ENCODE results near the gene IRX1. TPM values are rescaled to one million over a fixed set of nuclear protein-coding genes. Genes with fewer than 3 reads are reported as not detected.

The IRX1 gene
- total and polyA plus RNA-seq, 9 donors: 0.29 to 9.6 (median 0.49) TPM

- H3K27ac ChIP-seq (ENCODE audit: low read length): no peak overlapping the region
- WGBS (ENCODE audit: insufficient coverage): 3% methylated on average over 16 of the region's 28 CpGs
- H3K4me3 ChIP-seq (ENCODE audit: low read length): no peak overlapping the region
Measured at GRCh38 chr5:3593771-3594509, 1.7 kb upstream of the IRX1 start.

GRCh38 chr5:3594510-3595005, 1.1 kb upstream of the IRX1 start:
- Histone ChIP-seq H3K36me3 (ENCODE audit: control insufficient read depth, insufficient read depth, low read length) (no peaks in the 10 kb centered on the region), H3K4me3 (ENCODE audit: low read length) (no peak overlapping the region), H3K27ac (ENCODE audit: low read length) (no peak overlapping the region), H3K9me3 (replicated peaks; ENCODE audit: control insufficient read depth, low read depth, low read length) (no peaks in the 10 kb centered on the region), H3K4me1 (ENCODE audit: control insufficient read depth, insufficient read depth, low read length) (peaks cover 15% of the 10 kb centered on the region), H3K27me3 (ENCODE audit: control insufficient read depth, insufficient read depth, low read length) (peaks cover 93% of the 10 kb centered on the region)
- DNase-seq: peak; percentile 28
- under 1% methylated on average over 47 of the region's 52 CpGs for WGBS (ENCODE audit: insufficient coverage)

More at GRCh38 chr5:3593771-3594509, 1.7 kb upstream of the IRX1 start:
- no peak for DNase-seq
- no peaks in the 10 kb centered on the region for H3K9me3 ChIP-seq (replicated peaks; ENCODE audit: control insufficient read depth, low read depth, low read length)
- H3K36me3 ChIP-seq (ENCODE audit: control insufficient read depth, insufficient read depth, low read length): no peaks in the 10 kb centered on the region
- peaks cover 15% of the 10 kb centered on the region for H3K4me1 ChIP-seq (ENCODE audit: control insufficient read depth, insufficient read depth, low read length)
- peaks cover 92% of the 10 kb centered on the region for H3K27me3 ChIP-seq (ENCODE audit: control insufficient read depth, insufficient read depth, low read length)

- Histone ChIP-seq H3K27ac (ENCODE audit: low read length) (no peak overlapping the region), H3K36me3 (ENCODE audit: control insufficient read depth, insufficient read depth, low read length) (no peaks in the 10 kb centered on the region), H3K27me3 (ENCODE audit: control insufficient read depth, insufficient read depth, low read length) (peaks cover 93% of the 10 kb centered on the region), H3K4me3 (ENCODE audit: low read length) (peak overlapping the region; percentile 2), H3K9me3 (replicated peaks; ENCODE audit: control insufficient read depth, low read depth, low read length) (no peaks in the 10 kb centered on the region), H3K4me1 (ENCODE audit: control insufficient read depth, insufficient read depth, low read length) (peaks cover 19% of the 10 kb centered on the region)
- 2% methylated on average over 59 of the region's 63 CpGs for WGBS (ENCODE audit: insufficient coverage)
- DNase-seq: no peak
Measured at GRCh38 chr5:3596261-3596825, 711 bp downstream of the IRX1 start.

- DNase-seq: no peak
- Histone ChIP-seq H3K9me3 (replicated peaks; ENCODE audit: control insufficient read depth, low read depth, low read length) (no peaks in the 10 kb centered on the region), H3K36me3 (ENCODE audit: control insufficient read depth, insufficient read depth, low read length) (no peaks in the 10 kb centered on the region), H3K27me3 (ENCODE audit: control insufficient read depth, insufficient read depth, low read length) (peaks cover 93% of the 10 kb centered on the region), H3K27ac (ENCODE audit: low read length) (no peak overlapping the region), H3K4me3 (ENCODE audit: low read length) (no peak overlapping the region), H3K4me1 (ENCODE audit: control insufficient read depth, insufficient read depth, low read length) (peaks cover 19% of the 10 kb centered on the region)
- WGBS (ENCODE audit: insufficient coverage): no CpG with 5 or more reads among the region's 7 CpGs
Measured at GRCh38 chr5:3596857-3597166, 1.2 kb downstream of the IRX1 start.

- peaks cover 25% of the 10 kb centered on the region for H3K4me1 ChIP-seq (ENCODE audit: control insufficient read depth, insufficient read depth, low read length)
- no peak overlapping the region for H3K27ac ChIP-seq (ENCODE audit: low read length)
- H3K4me3 ChIP-seq (ENCODE audit: low read length): no peak overlapping the region
- H3K9me3 ChIP-seq (replicated peaks; ENCODE audit: control insufficient read depth, low read depth, low read length): no peaks in the 10 kb centered on the region
- DNase-seq: no peak
- 11% methylated on average over 40 of the region's 42 CpGs for WGBS (ENCODE audit: insufficient coverage)
- no peaks in the 10 kb centered on the region for H3K36me3 ChIP-seq (ENCODE audit: control insufficient read depth, insufficient read depth, low read length)
- H3K27me3 ChIP-seq (ENCODE audit: control insufficient read depth, insufficient read depth, low read length): peaks cover 93% of the 10 kb centered on the region
Measured at GRCh38 chr5:3597167-3598007, 1.8 kb downstream of the IRX1 start.

- H3K4me3 ChIP-seq (ENCODE audit: low read length): no peak overlapping the region
- H3K27me3 ChIP-seq (ENCODE audit: control insufficient read depth, insufficient read depth, low read length): peaks cover 93% of the 10 kb centered on the region
- H3K9me3 ChIP-seq (replicated peaks; ENCODE audit: control insufficient read depth, low read depth, low read length): no peaks in the 10 kb centered on the region
- no peak overlapping the region for H3K27ac ChIP-seq (ENCODE audit: low read length)
- H3K36me3 ChIP-seq (ENCODE audit: control insufficient read depth, insufficient read depth, low read length): no peaks in the 10 kb centered on the region
- peaks cover 28% of the 10 kb centered on the region for H3K4me1 ChIP-seq (ENCODE audit: control insufficient read depth, insufficient read depth, low read length)
- DNase-seq: no peak
- WGBS (ENCODE audit: insufficient coverage): no CpG with 5 or more reads among the region's 8 CpGs
Measured at GRCh38 chr5:3598207-3598606, 2.6 kb downstream of the IRX1 start.

GRCh38 chr5:3598769-3599211, 3.2 kb downstream of the IRX1 start:
- Histone ChIP-seq H3K27me3 (ENCODE audit: control insufficient read depth, insufficient read depth, low read length) (peaks cover 93% of the 10 kb centered on the region), H3K4me1 (ENCODE audit: control insufficient read depth, insufficient read depth, low read length) (peaks cover 28% of the 10 kb centered on the region)
- 5% methylated on average over 9 of the region's 12 CpGs for WGBS (ENCODE audit: insufficient coverage)

GRCh38 chr5:3599226-3600105, 3.8 kb downstream of the IRX1 start:
- no peaks in the 10 kb centered on the region for H3K36me3 ChIP-seq (ENCODE audit: control insufficient read depth, insufficient read depth, low read length)
- no peak overlapping the region for H3K27ac ChIP-seq (ENCODE audit: low read length)
- H3K9me3 ChIP-seq (replicated peaks; ENCODE audit: control insufficient read depth, low read depth, low read length): no peaks in the 10 kb centered on the region
- peaks cover 24% of the 10 kb centered on the region for H3K4me1 ChIP-seq (ENCODE audit: control insufficient read depth, insufficient read depth, low read length)
- peaks cover 93% of the 10 kb centered on the region for H3K27me3 ChIP-seq (ENCODE audit: control insufficient read depth, insufficient read depth, low read length)
- DNase-seq: no peak
- no peak overlapping the region for H3K4me3 ChIP-seq (ENCODE audit: low read length)
- WGBS (ENCODE audit: insufficient coverage): 5% methylated on average over 82 of the region's 86 CpGs

More at GRCh38 chr5:3598769-3599211, 3.2 kb downstream of the IRX1 start:
- no peak for DNase-seq
- no peaks in the 10 kb centered on the region for H3K9me3 ChIP-seq (replicated peaks; ENCODE audit: control insufficient read depth, low read depth, low read length)
- H3K36me3 ChIP-seq (ENCODE audit: control insufficient read depth, insufficient read depth, low read length): no peaks in the 10 kb centered on the region
- H3K27ac ChIP-seq (ENCODE audit: low read length): no peak overlapping the region
- H3K4me3 ChIP-seq (ENCODE audit: low read length): no peak overlapping the region

GRCh38 chr5:3600106-3601060, 4.8 kb downstream of the IRX1 start:
- Histone ChIP-seq H3K9me3 (replicated peaks; ENCODE audit: control insufficient read depth, low read depth, low read length) (no peaks in the 10 kb centered on the region), H3K27ac (ENCODE audit: low read length) (no peak overlapping the region), H3K36me3 (ENCODE audit: control insufficient read depth, insufficient read depth, low read length) (no peaks in the 10 kb centered on the region), H3K27me3 (ENCODE audit: control insufficient read depth, insufficient read depth, low read length) (peaks cover 93% of the 10 kb centered on the region), H3K4me3 (ENCODE audit: low read length) (no peak overlapping the region), H3K4me1 (ENCODE audit: control insufficient read depth, insufficient read depth, low read length) (peaks cover 15% of the 10 kb centered on the region)
- WGBS (ENCODE audit: insufficient coverage): 5% methylated on average over 57 of the region's 71 CpGs
- no peak for DNase-seq
